H1 (cell line): ENCODE measurements around the gene NELFCD. TPM values are rescaled to one million over a fixed set of nuclear protein-coding genes. Genes with fewer than 3 reads are reported as not detected.

Experiments
- CTCF ChIA-PET: fragments of 300-600 bp; sonication (Branson Sonifier 250); formaldehyde crosslinking; loops from one replicate; lab custom pipeline; 2021; ENCODE audit not compliant: partially characterized antibody; lab: Charles Lee
- POLR2A ChIA-PET: fragments of 300-600 bp; sonication (Branson Sonifier 250); formaldehyde crosslinking; loops from one replicate; lab custom pipeline; 2021; ENCODE audit warnings: inconsistent platforms; ENCODE audit not compliant: partially characterized antibody; lab: Charles Lee
- DNase-seq, 2 experiments: peaks; one replicate each; pipeline versions ENCODE4 v3.0.0 to v3.0.0-alpha.2; 2010 to 2022; ENCODE audit warnings: low spot score in 2 of 2, low read depth in 1 of 2, mixed read lengths in 1 of 2
- FAIRE-seq: peaks from 2 replicates; lab custom pipeline; 2011; peaks lifted over from hg19 to GRCh38; lab: Jason Lieb, UNC
- H2AFZ ChIP-seq: 2 replicates; pipeline ENCODE4 v1.8.1; 2012; ENCODE audit warnings: low read length, inconsistent platforms
- H2AK5ac ChIP-seq: 2 replicates; pipeline ENCODE4 v1.6.1; 2013; ENCODE audit warnings: low read depth, low read length
- H2BK120ac ChIP-seq: replicated peaks from 2 replicates; pipeline ENCODE3; 2013; ENCODE audit warnings: low read depth, low read length, inconsistent platforms
- H2BK12ac ChIP-seq: 2 replicates; pipeline ENCODE4 v1.6.1; 2013; ENCODE audit warnings: low read depth, low read length
- H2BK15ac ChIP-seq: 2 replicates; pipeline ENCODE4 v1.6.1; 2013; ENCODE audit warnings: low read length
- H2BK20ac ChIP-seq: 2 replicates; pipeline ENCODE4 v1.6.1; 2013; ENCODE audit warnings: low read length
- H2BK5ac ChIP-seq: 2 replicates; pipeline ENCODE4 v1.6.1; 2013; ENCODE audit warnings: low read depth, low read length
- H3K14ac ChIP-seq: 2 replicates; pipeline ENCODE4 v1.6.1; 2013; ENCODE audit warnings: inconsistent platforms; ENCODE audit not compliant: insufficient read length
- H3K18ac ChIP-seq: 2 replicates; pipeline ENCODE4 v1.6.1; 2013; ENCODE audit warnings: low read length; ENCODE audit errors: extremely low read depth
- H3K23ac ChIP-seq: 2 replicates; pipeline ENCODE4 v1.6.1; 2013; ENCODE audit warnings: inconsistent platforms; ENCODE audit not compliant: insufficient read length
- H3K23me2 ChIP-seq: 2 replicates; pipeline ENCODE4 v1.6.1; 2013; ENCODE audit warnings: low read depth, low read length
- H3K27ac ChIP-seq: 2 replicates; pipeline ENCODE4 v1.6.1; 2011; ENCODE audit warnings: low read depth, low read length, inconsistent platforms
- H3K27me3 ChIP-seq, 4 experiments: replicated peaks in 1 of 4; 1 replicate in 1 of 4; 2 replicates in 3 of 4; pipeline versions ENCODE4 v1.6.1 to v1.8.1; 2011 to 2013; ENCODE audit warnings: low read length in 3 of 4, mild to moderate bottlenecking in 3 of 4, inconsistent platforms in 2 of 4, mixed read lengths in 2 of 4, moderate library complexity in 1 of 4; ENCODE audit not compliant: control insufficient read depth in 3 of 4, insufficient read depth in 3 of 4; ENCODE audit errors: extremely low read depth in 1 of 4
- H3K36me3 ChIP-seq, 4 experiments: 2 replicates each; pipeline versions ENCODE4 v1.6.1 to v1.8.1; 2011 to 2013; ENCODE audit warnings: mild to moderate bottlenecking in 4 of 4, low read length in 3 of 4, moderate library complexity in 2 of 4, control low read depth in 1 of 4, inconsistent platforms in 1 of 4; ENCODE audit not compliant: insufficient read depth in 4 of 4, control insufficient read depth in 2 of 4
- H3K4ac ChIP-seq: replicated peaks from 2 replicates; pipeline ENCODE3; 2013; ENCODE audit warnings: low read length, low read depth, mixed read lengths, inconsistent platforms; ENCODE audit not compliant: insufficient read length
- H3K4me1 ChIP-seq, 4 experiments: replicated peaks in 1 of 4; 1 replicate in 1 of 4; 2 replicates in 3 of 4; pipeline versions ENCODE4 v1.6.1 to v1.8.1; 2011 to 2013; ENCODE audit warnings: low read length in 3 of 4, inconsistent platforms in 2 of 4, mixed read lengths in 1 of 4; ENCODE audit not compliant: insufficient read depth in 4 of 4, control insufficient read depth in 3 of 4
- H3K4me2 ChIP-seq, 2 experiments: 2 replicates each; pipeline versions ENCODE4 v1.6.1 to v1.8.1; 2011 to 2013; ENCODE audit warnings: low read depth in 2 of 2, low read length in 2 of 2, control low read depth in 1 of 2, inconsistent platforms in 1 of 2, mild to moderate bottlenecking in 1 of 2; ENCODE audit not compliant: insufficient read depth in 1 of 2
- H3K4me3 ChIP-seq, 4 experiments: fragments of 200-600, 300-600 bp in 1 of 4; sonication (generic), shearing (Covaris generic), sonication (Bioruptor Twin) in 1 of 4; 2 replicates each; pipeline versions ENCODE4 v1.5.1 to v1.8.1; 2011 to 2016; ENCODE audit warnings: low read length in 4 of 4, low read depth in 3 of 4, control low read depth in 2 of 4, inconsistent platforms in 2 of 4, mild to moderate bottlenecking in 2 of 4, mixed read lengths in 1 of 4, moderate library complexity in 1 of 4; ENCODE audit not compliant: insufficient read depth in 2 of 4; ENCODE audit errors: extremely low read depth in 1 of 4
- H3K56ac ChIP-seq: replicated peaks from 2 replicates; pipeline ENCODE3; 2013; ENCODE audit warnings: low read depth, mild to moderate bottlenecking, mixed read lengths, low read length, inconsistent platforms; ENCODE audit not compliant: insufficient read length
- H3K79me1 ChIP-seq: 2 replicates; pipeline ENCODE4 v1.6.1; 2013; ENCODE audit warnings: low read depth, low read length, control low read depth
- H3K79me2 ChIP-seq, 2 experiments: 2 replicates each; pipeline versions ENCODE4 v1.6.1 to v1.8.1; 2012 to 2013; ENCODE audit warnings: low read length in 2 of 2, mild to moderate bottlenecking in 2 of 2, inconsistent platforms in 1 of 2; ENCODE audit not compliant: insufficient read depth in 2 of 2, control insufficient read depth in 1 of 2
- H3K9ac ChIP-seq, 4 experiments: replicated peaks in 1 of 4; 1 replicate in 1 of 4; 2 replicates in 3 of 4; pipeline versions ENCODE4 v1.6.1 to v1.8.1; 2011 to 2013; ENCODE audit warnings: low read depth in 3 of 4, low read length in 3 of 4, control low read depth in 2 of 4, mild to moderate bottlenecking in 2 of 4, moderate library complexity in 2 of 4, inconsistent platforms in 1 of 4; ENCODE audit errors: extremely low read depth in 1 of 4
- H3K9me3 ChIP-seq, 2 experiments: 2 replicates each; pipeline versions ENCODE4 v1.6.1 to v1.8.1; 2012 to 2013; ENCODE audit warnings: mild to moderate bottlenecking in 2 of 2, moderate library complexity in 2 of 2, control low read depth in 1 of 2, inconsistent platforms in 1 of 2, low read depth in 1 of 2, low read length in 1 of 2, mixed read lengths in 1 of 2; ENCODE audit not compliant: insufficient read depth in 2 of 2
- H4K20me1 ChIP-seq, 2 experiments: replicated peaks in 1 of 2; 2 replicates each; pipeline versions ENCODE3 to v1.8.1; 2011 to 2013; ENCODE audit warnings: inconsistent platforms in 2 of 2, low read length in 2 of 2, mild to moderate bottlenecking in 1 of 2; ENCODE audit not compliant: insufficient read depth in 2 of 2, control insufficient read depth in 1 of 2
- H4K5ac ChIP-seq: 2 replicates; pipeline ENCODE4 v1.6.1; 2013; ENCODE audit warnings: low read length, low read depth, mixed read lengths, inconsistent platforms; ENCODE audit not compliant: insufficient read length
- H4K8ac ChIP-seq: 2 replicates; pipeline ENCODE4 v1.8.0; 2013; ENCODE audit warnings: mild to moderate bottlenecking, moderate library complexity, low read length, inconsistent platforms; ENCODE audit not compliant: insufficient read depth; ENCODE audit errors: extremely low read depth
- H4K91ac ChIP-seq: replicated peaks from 2 replicates; pipeline ENCODE3; 2013; ENCODE audit warnings: low read length, mixed read lengths, inconsistent platforms; ENCODE audit not compliant: insufficient read length
- EZH2 ChIP-seq: fragments of 200-600 bp; sonication (generic); IDR thresholded peaks from 2 replicates; pipeline ENCODE4 v1.7.1; 2012; ENCODE audit warnings: low read depth, mild to moderate bottlenecking, moderate library complexity, low read length, inconsistent platforms; ENCODE audit not compliant: severe bottlenecking
- KDM1A ChIP-seq: fragments of 200-600, 300-600 bp; sonication (generic); IDR thresholded peaks from 2 replicates; pipeline ENCODE4 v1.7.1; 2016; ENCODE audit warnings: mild to moderate bottlenecking, low read length, borderline replicate concordance
- POLR2A ChIP-seq, 2 experiments: IDR thresholded peaks; 1 replicate in 1 of 2; 2 replicates in 1 of 2; pipeline ENCODE4 v1.6.1; 2011; ENCODE audit warnings: low read depth in 2 of 2, low read length in 2 of 2, mild to moderate bottlenecking in 2 of 2; ENCODE audit errors: control extremely low read depth in 1 of 2
- RXRA ChIP-seq: IDR thresholded peaks from 2 replicates; pipeline ENCODE4 v1.6.1; 2011; ENCODE audit warnings: low read depth, mild to moderate bottlenecking, low read length, moderate library complexity; ENCODE audit not compliant: insufficient read depth
- WGBS, 2 experiments: shearing (Covaris generic) in 1 of 2; methylation state at CpG; one replicate each; pipeline versions ENCODE4 v1.1.6 to v1.1.7; 2013 to 2015; ENCODE audit warnings: low lambda C conversion rate in 2 of 2, mixed read lengths in 2 of 2, inconsistent platforms in 1 of 2, low coverage in 1 of 2, missing lambda C conversion rate in 1 of 2; ENCODE audit not compliant: insufficient replicate concordance in 2 of 2, insufficient coverage in 1 of 2, insufficient read length in 1 of 2; ENCODE audit errors: extremely low coverage in 1 of 2, missing lambda C conversion rate in 1 of 2; 5-methylcytosine and 5-hydroxymethylcytosine counted together
- polyA plus RNA-seq, 7 experiments: library from polyadenylated mRNA; depleted of rRNA in 3 of 7; stranded (reverse) in 5 of 7; unstranded in 2 of 7; fragments of >200 nt in 5 of 7; fragments of 200-250 nt in 2 of 7; gene quantifications; 1 replicate in 5 of 7; 2 replicates in 1 of 7; 4 replicates in 1 of 7; pipeline versions ENCODE4 v1.2.1 to v1.2.3, GENCODE V29; 2011 to 2013; ENCODE audit warnings: missing spikeins in 2 of 7, mixed read lengths in 2 of 7
- total RNA-seq: library from RNA; stranded (reverse); fragmentation: NEBNext Ultra II Directional; extraction: Animal tissue kit (Norgen Biotek cat#: 25700); gene quantifications from 2 replicates; pipeline ENCODE4 v1.2.1, GENCODE V29; 2021
- TF ChIP-seq, protein P1 (sequence below): IDR thresholded peaks from 2 replicates; pipeline ENCODE4 v1.6.1; 2012; ENCODE audit warnings: low read length, inconsistent platforms

The NELFCD gene
- total and polyA plus RNA-seq, 2 of the 8 experiments (the other 6 are each of a cell fraction or from before 2014, with no cell fraction given), result 35.5 to 59.6 TPM

DNA sequence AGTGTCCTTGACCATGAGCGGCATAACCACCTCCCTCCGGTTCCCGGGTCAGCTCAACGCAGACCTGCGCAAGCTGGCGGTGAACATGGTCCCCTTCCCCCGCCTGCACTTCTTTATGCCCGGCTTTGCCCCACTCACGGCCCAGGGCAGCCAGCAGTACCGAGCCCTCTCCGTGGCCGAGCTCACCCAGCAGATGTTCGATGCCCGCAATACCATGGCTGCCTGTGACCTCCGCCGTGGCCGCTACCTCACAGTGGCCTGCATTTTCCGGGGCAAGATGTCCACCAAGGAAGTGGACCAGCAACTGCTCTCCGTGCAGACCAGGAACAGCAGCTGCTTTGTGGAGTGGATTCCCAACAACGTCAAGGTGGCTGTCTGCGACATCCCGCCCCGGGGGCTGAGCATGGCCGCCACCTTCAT is 43.1 kb downstream of the NELFCD start:
- H2AK5ac ChIP-seq, result no peak overlapping the region
- no peak overlapping the region for H2BK15ac ChIP-seq
- H3K56ac ChIP-seq, result no peak overlapping the region
- H3K9ac ChIP-seq, result no peak overlapping the region
- H4K20me1 ChIP-seq, result peaks cover 7% of the 10 kb centered on the region in 2 experiments
- no peak overlapping the region for H3K4ac ChIP-seq
- no peak overlapping the region for H3K27ac ChIP-seq
- H3K27me3 ChIP-seq, result peaks cover 0 to 7% (median 2%) of the 10 kb centered on the region in 4 experiments; a peak in 2 of 7 replicates
- no peak overlapping the region for H3K14ac ChIP-seq
- H2BK5ac ChIP-seq, result no peak overlapping the region
- no peak overlapping the region for H3K4me3 ChIP-seq
- CTCF ChIA-PET, result interaction anchor here (1.0 to 2.3 kb wide), 3 partner anchors 8 to 185 kb away, joined by 3 to 5 read pairs (median 4); no protein-coding TSS in a partner anchor
- no peak for FAIRE-seq
- no peak for DNase-seq
- H3K18ac ChIP-seq, result no peak overlapping the region
- H3K79me2 ChIP-seq, result 0 out of 4 replicates have a peak, but pooled peaks cover 0 to 3% of the 10 kb centered on the region in 2 experiments
- H4K5ac ChIP-seq, result no peak overlapping the region
- no peak overlapping the region for H4K8ac ChIP-seq
- 95% methylated on average over 24 of the region's 24 CpGs; no CpG with 5 or more reads in 1 of the 2 experiments for WGBS, 2 experiments
- no peak overlapping the region for H4K91ac ChIP-seq
- H3K4me1 ChIP-seq, result peaks cover 0 to 2% (median 0%) of the 10 kb centered on the region in 4 experiments; a peak in 3 of 7 replicates
- H3K23ac ChIP-seq, result no peak overlapping the region
- no peak overlapping the region for H2AFZ ChIP-seq
- no peak overlapping the region for H2BK20ac ChIP-seq
- no peak overlapping the region for H2BK120ac ChIP-seq
- peaks cover 3% of the 10 kb centered on the region; the same call in 1 of the 2 replicates for H3K79me1 ChIP-seq
- peaks cover 2% of the 10 kb centered on the region; the same call in 1 of the 2 replicates for H3K23me2 ChIP-seq
- no peak overlapping the region for H2BK12ac ChIP-seq
- no peaks in the 10 kb centered on the region for H3K9me3 ChIP-seq
- H3K4me2 ChIP-seq, result no peak overlapping the region
- TF ChIP-seq, protein P1, sequence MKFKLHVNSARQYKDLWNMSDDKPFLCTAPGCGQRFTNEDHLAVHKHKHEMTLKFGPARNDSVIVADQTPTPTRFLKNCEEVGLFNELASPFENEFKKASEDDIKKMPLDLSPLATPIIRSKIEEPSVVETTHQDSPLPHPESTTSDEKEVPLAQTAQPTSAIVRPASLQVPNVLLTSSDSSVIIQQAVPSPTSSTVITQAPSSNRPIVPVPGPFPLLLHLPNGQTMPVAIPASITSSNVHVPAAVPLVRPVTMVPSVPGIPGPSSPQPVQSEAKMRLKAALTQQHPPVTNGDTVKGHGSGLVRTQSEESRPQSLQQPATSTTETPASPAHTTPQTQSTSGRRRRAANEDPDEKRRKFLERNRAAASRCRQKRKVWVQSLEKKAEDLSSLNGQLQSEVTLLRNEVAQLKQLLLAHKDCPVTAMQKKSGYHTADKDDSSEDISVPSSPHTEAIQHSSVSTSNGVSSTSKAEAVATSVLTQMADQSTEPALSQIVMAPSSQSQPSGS, result no peak
- TF ChIP-seq RXRA, result no peak
- TF ChIP-seq EZH2, result no peak
- TF ChIP-seq POLR2A (IDR thresholded peaks at IDR 0.05; ENCODE audit: control extremely low read depth in 1 of 2, low read depth in 2 of 2, low read length in 2 of 2), result no peak
- TF ChIP-seq KDM1A, result no peak
- peaks cover 0 to 26% (median 8%) of the 10 kb centered on the region in 4 experiments; a peak in 4 of 8 replicates for H3K36me3 ChIP-seq
- POLR2A ChIA-PET, result interaction anchor here (1.0 to 3.8 kb wide), 3 partner anchors 8 to 134 kb away, joined by 3 to 28 read pairs (median 3); partner anchors contain the start of gene ATP5F1E
